Mesenchymal stem cell (in vitro differentiated cells and primary cell): Measurements from ENCODE around the gene TMEM176B.

Experiments
- DNase-seq: peaks from one replicate; pipeline ENCODE4 v3.0.0-alpha.2; 2013
- H2AFZ ChIP-seq: one replicate; pipeline ENCODE4 v1.6.1; 2013; ENCODE audit warnings: low read depth, mild to moderate bottlenecking, control low read depth, inconsistent platforms, low read length, moderate library complexity
- H2AK5ac ChIP-seq: 2 replicates; pipeline ENCODE4 v1.6.1; 2013; ENCODE audit warnings: low read length, moderate library complexity, mild to moderate bottlenecking, inconsistent platforms; ENCODE audit not compliant: severe bottlenecking
- H2BK120ac ChIP-seq: one replicate; pipeline ENCODE4 v1.6.1; 2013; ENCODE audit warnings: low read depth, mild to moderate bottlenecking, inconsistent platforms, low read length, moderate library complexity
- H2BK12ac ChIP-seq, 2 experiments: one replicate each; pipeline ENCODE4 v1.6.1; 2013; ENCODE audit warnings: inconsistent platforms in 2 of 2, low read length in 2 of 2, mild to moderate bottlenecking in 2 of 2, moderate library complexity in 2 of 2, control low read depth in 1 of 2
- H2BK15ac ChIP-seq: one replicate; pipeline ENCODE4 v1.6.1; 2013; ENCODE audit warnings: mild to moderate bottlenecking, low read depth, inconsistent platforms; ENCODE audit not compliant: poor library complexity, severe bottlenecking
- H2BK5ac ChIP-seq: 2 replicates; pipeline ENCODE4 v1.6.1; 2013; ENCODE audit warnings: low read depth, mild to moderate bottlenecking, low read length, control low read depth, inconsistent platforms; ENCODE audit not compliant: poor library complexity, severe bottlenecking
- H3K14ac ChIP-seq, 2 experiments: one replicate each; pipeline ENCODE4 v1.6.1; 2013; ENCODE audit warnings: inconsistent platforms in 2 of 2, low read length in 2 of 2, control low read depth in 1 of 2, mild to moderate bottlenecking in 1 of 2, moderate library complexity in 1 of 2
- H3K18ac ChIP-seq, 2 experiments: one replicate each; pipeline ENCODE4 v1.6.1; 2013; ENCODE audit warnings: inconsistent platforms in 2 of 2, low read length in 2 of 2, control low read depth in 1 of 2, low read depth in 1 of 2, mild to moderate bottlenecking in 1 of 2
- H3K23ac ChIP-seq, 2 experiments: one replicate each; pipeline ENCODE4 v1.6.1; 2013; ENCODE audit warnings: inconsistent platforms in 2 of 2, low read length in 2 of 2, mild to moderate bottlenecking in 2 of 2, moderate library complexity in 2 of 2, control low read depth in 1 of 2
- H3K27ac ChIP-seq: 2 replicates; pipeline ENCODE4 v1.5.1; 2013; ENCODE audit warnings: mild to moderate bottlenecking, moderate library complexity, low read length, control low read depth, inconsistent platforms; ENCODE audit not compliant: poor library complexity, severe bottlenecking
- H3K27me3 ChIP-seq, 2 experiments: 2 replicates each; pipeline versions ENCODE4 v1.6.1 to v1.7.0; 2013; ENCODE audit warnings: low read length in 2 of 2, mild to moderate bottlenecking in 2 of 2, moderate library complexity in 2 of 2, control low read depth in 1 of 2, inconsistent platforms in 1 of 2; ENCODE audit not compliant: control insufficient read depth in 1 of 2, insufficient read depth in 1 of 2
- H3K36me3 ChIP-seq, 2 experiments: 2 replicates each; pipeline versions ENCODE4 v1.6.1 to v1.7.0; 2013; ENCODE audit warnings: low read length in 2 of 2, control low read depth in 1 of 2, inconsistent platforms in 1 of 2, low read depth in 1 of 2, mild to moderate bottlenecking in 1 of 2; ENCODE audit not compliant: insufficient read depth in 2 of 2, control insufficient read depth in 1 of 2
- H3K4ac ChIP-seq, 2 experiments: one replicate each; pipeline ENCODE4 v1.6.1; 2013; ENCODE audit warnings: inconsistent platforms in 2 of 2, low read length in 2 of 2, mild to moderate bottlenecking in 2 of 2, moderate library complexity in 2 of 2, control low read depth in 1 of 2, low read depth in 1 of 2
- H3K4me1 ChIP-seq: 2 replicates; pipeline ENCODE4 v1.6.1; 2013; ENCODE audit warnings: low read depth, low read length, control low read depth; ENCODE audit not compliant: control insufficient read depth, insufficient read depth
- H3K4me2 ChIP-seq: 2 replicates; pipeline ENCODE4 v1.6.1; 2013; ENCODE audit warnings: low read length, mild to moderate bottlenecking, inconsistent platforms; ENCODE audit not compliant: poor library complexity, severe bottlenecking
- H3K4me3 ChIP-seq, 2 experiments: 2 replicates each; pipeline versions ENCODE4 v1.5.1 to v1.7.0; 2013; ENCODE audit warnings: low read length in 2 of 2, mild to moderate bottlenecking in 2 of 2, control low read depth in 1 of 2, low read depth in 1 of 2; ENCODE audit not compliant: insufficient read depth in 1 of 2
- H3K79me1 ChIP-seq: replicated peaks from 2 replicates; pipeline ENCODE4 v1.6.1; 2013; ENCODE audit warnings: mild to moderate bottlenecking, control low read depth, low read length, inconsistent platforms; ENCODE audit not compliant: poor library complexity, severe bottlenecking
- H3K9ac ChIP-seq: 2 replicates; pipeline ENCODE4 v1.7.0; 2013; ENCODE audit warnings: mild to moderate bottlenecking, low read length, moderate library complexity
- H3K9me3 ChIP-seq: 2 replicates; pipeline ENCODE4 v1.7.0; 2013; ENCODE audit warnings: mild to moderate bottlenecking, low read length; ENCODE audit not compliant: control insufficient read depth
- H4K8ac ChIP-seq: one replicate; pipeline ENCODE4 v1.6.1; 2013; ENCODE audit warnings: inconsistent platforms, mild to moderate bottlenecking, low read length, moderate library complexity
- H4K91ac ChIP-seq: one replicate; pipeline ENCODE4 v1.6.1; 2013; ENCODE audit warnings: mild to moderate bottlenecking, low read length, inconsistent platforms
- WGBS: methylation state at CpG from one replicate; pipeline ENCODE4 v1.1.7; 2013; ENCODE audit warnings: mixed read lengths; 5-methylcytosine and 5-hydroxymethylcytosine counted together

TMEM176B gene

GRCh38 chr7:150800581-150801241 lies 547 bp upstream of the TMEM176B start, which contains the start of gene TMEM176A:
Gene TMEM176A, plus strand, starts transcription at chr7:150800769. Its CDS starts 782 bp downstream, at chr7:150801551.
- H2AFZ ChIP-seq = no peak within 1 kb of the TSS

GRCh38 chr7:150799156-150799555 lies 1.0 kb downstream of the TMEM176B start:
- H2BK15ac ChIP-seq = no peak overlapping the region

More at GRCh38 chr7:150800581-150801241, 547 bp upstream of the TMEM176B start, which contains the start of gene TMEM176A:
- H3K14ac ChIP-seq = no peak within 1 kb of the TSS
- no peak within 1 kb of the TSS for H3K27ac ChIP-seq
- no peak within 1 kb of the TSS for H4K91ac ChIP-seq
- no peak within 1 kb of the TSS for H4K8ac ChIP-seq
- H2AK5ac ChIP-seq = no peak within 1 kb of the TSS
- no peaks in the 10 kb centered on the region for H3K36me3 ChIP-seq
- no peak within 1 kb of the TSS for H2BK15ac ChIP-seq
- H3K4me2 ChIP-seq = no peak within 1 kb of the TSS
- WGBS = 10% methylated on average over 43 of the region's 54 CpGs
- no peaks in the 10 kb centered on the region for H3K4me1 ChIP-seq
- H2BK120ac ChIP-seq = no peak within 1 kb of the TSS
- H3K79me1 ChIP-seq = no peaks in the 10 kb centered on the region
- H2BK12ac ChIP-seq = no peak within 1 kb of the TSS
- no peak within 1 kb of the TSS for H3K4me3 ChIP-seq
- no peak within 1 kb of the TSS for H2BK5ac ChIP-seq
- H3K9ac ChIP-seq = no peak within 1 kb of the TSS
- no peak within 1 kb of the TSS for H3K23ac ChIP-seq
- H3K18ac ChIP-seq = no peak within 1 kb of the TSS
- H3K4ac ChIP-seq = no peak within 1 kb of the TSS
- peaks cover 16 to 54% of the 10 kb centered on the region in 2 experiments for H3K27me3 ChIP-seq
- peaks cover 1% of the 10 kb centered on the region for H3K9me3 ChIP-seq
- no peak for DNase-seq

GRCh38 chr7:150797661-150798060 lies 2.5 kb downstream of the TMEM176B start:
- no peaks in the 10 kb centered on the region for H3K36me3 ChIP-seq
- H3K4me3 ChIP-seq = no peak overlapping the region
- H3K23ac ChIP-seq = no peak overlapping the region
- H2BK5ac ChIP-seq = no peak overlapping the region
- WGBS = 76% methylated on average over 3 of the region's 4 CpGs
- H2BK12ac ChIP-seq = no peak overlapping the region
- H3K79me1 ChIP-seq = no peaks in the 10 kb centered on the region
- no peak overlapping the region for H3K27ac ChIP-seq
- H3K9me3 ChIP-seq = no peaks in the 10 kb centered on the region
- no peak overlapping the region for H4K91ac ChIP-seq
- H3K9ac ChIP-seq = no peak overlapping the region
- no peak for DNase-seq
- H3K27me3 ChIP-seq = peaks cover 16 to 67% of the 10 kb centered on the region in 2 experiments
- no peak overlapping the region for H3K4me2 ChIP-seq
- H4K8ac ChIP-seq = no peak overlapping the region
- H3K4me1 ChIP-seq = no peaks in the 10 kb centered on the region
- H3K18ac ChIP-seq = no peak overlapping the region
- no peak overlapping the region for H2BK120ac ChIP-seq
- H3K4ac ChIP-seq = no peak overlapping the region
- no peak overlapping the region for H2AFZ ChIP-seq
- no peak overlapping the region for H2AK5ac ChIP-seq
- H3K14ac ChIP-seq = no peak overlapping the region
- no peak overlapping the region for H2BK15ac ChIP-seq

More at GRCh38 chr7:150799156-150799555, 1.0 kb downstream of the TMEM176B start:
- H3K23ac ChIP-seq = no peak overlapping the region
- H4K91ac ChIP-seq = no peak overlapping the region
- H3K4ac ChIP-seq = no peak overlapping the region
- no peaks in the 10 kb centered on the region for H3K4me1 ChIP-seq
- no peaks in the 10 kb centered on the region for H3K36me3 ChIP-seq
- no peak overlapping the region for H3K18ac ChIP-seq
- H2BK5ac ChIP-seq = no peak overlapping the region
- H3K9ac ChIP-seq = no peak overlapping the region
- no peak overlapping the region for H3K14ac ChIP-seq
- H2AK5ac ChIP-seq = no peak overlapping the region
- H3K27me3 ChIP-seq = peaks cover 16 to 67% of the 10 kb centered on the region in 2 experiments
- no peaks in the 10 kb centered on the region for H3K79me1 ChIP-seq
- no peak overlapping the region for H3K4me3 ChIP-seq
- no peak for DNase-seq
- no peak overlapping the region for H2BK12ac ChIP-seq
- H2AFZ ChIP-seq = no peak overlapping the region
- no peaks in the 10 kb centered on the region for H3K9me3 ChIP-seq
- H2BK120ac ChIP-seq = no peak overlapping the region
- no peak overlapping the region for H3K4me2 ChIP-seq
- no peak overlapping the region for H4K8ac ChIP-seq
- H3K27ac ChIP-seq = no peak overlapping the region
- WGBS = 81% methylated on average over 3 of the region's 3 CpGs

- Histone ChIP-seq H2BK5ac (no peak overlapping the region), H3K27ac (no peak overlapping the region), H3K4ac (no peak overlapping the region), H2BK12ac (no peak overlapping the region), H3K23ac (no peak overlapping the region), H3K14ac (no peak overlapping the region), H2AK5ac (no peak overlapping the region), H3K27me3 (peaks cover 0 to 43% of the 10 kb centered on the region in 2 experiments), H3K4me2 (no peak overlapping the region), H4K91ac (no peak overlapping the region), H2BK15ac (no peak overlapping the region), H3K18ac (no peak overlapping the region), H4K8ac (peak overlapping the region; percentile 28), H3K9me3 (no peaks in the 10 kb centered on the region), H3K4me1 (no peaks in the 10 kb centered on the region), H2AFZ (no peak overlapping the region), H3K4me3 (no peak overlapping the region), H3K9ac (no peak overlapping the region), H3K79me1 (no peaks in the 10 kb centered on the region), H3K36me3 (no peaks in the 10 kb centered on the region), H2BK120ac (no peak overlapping the region)
- no peak for DNase-seq
- WGBS = 75% methylated on average over 6 of the region's 6 CpGs
Measured at GRCh38 chr7:150793569-150794238, 6.5 kb downstream of the TMEM176B start.
